ENCODE data around the gene MICU1.

The MICU1 gene

DNA sequence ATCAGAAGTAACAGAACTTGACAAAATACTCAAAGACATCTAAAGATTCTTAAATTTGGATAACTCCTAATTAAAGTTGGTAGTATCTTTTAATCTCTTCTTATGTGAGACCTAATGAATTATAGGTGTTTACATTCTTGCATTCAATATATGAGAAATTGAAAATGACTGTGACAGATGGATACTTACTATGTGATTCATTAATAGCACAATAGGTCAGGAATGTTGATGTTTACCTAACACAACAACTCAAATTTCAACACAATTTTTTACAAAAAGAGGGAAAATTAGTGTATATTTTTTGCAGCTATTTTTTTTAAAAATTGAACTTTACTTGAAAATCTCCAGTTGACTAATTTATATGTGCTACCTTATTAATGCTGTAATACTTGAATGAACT lies 34.3 kb upstream of the MICU1 start:
- ATAC-seq: no peak
- no peak for TF ChIP-seq ZNF8 (CRISPR knock-in tag; IDR thresholded peaks at IDR 0.05)
- no peak for TF ChIP-seq SNAI2 (CRISPR knock-in tag; IDR thresholded peaks at IDR 0.05)
- no peak for TF ChIP-seq GLIS3 (CRISPR knock-in tag; IDR thresholded peaks at IDR 0.05)
- TF ChIP-seq ZFP30 (CRISPR knock-in tag; IDR thresholded peaks at IDR 0.05): no peak
- no peak for TF ChIP-seq RARB (CRISPR knock-in tag; IDR thresholded peaks at IDR 0.05)
- TF ChIP-seq, protein P1, sequence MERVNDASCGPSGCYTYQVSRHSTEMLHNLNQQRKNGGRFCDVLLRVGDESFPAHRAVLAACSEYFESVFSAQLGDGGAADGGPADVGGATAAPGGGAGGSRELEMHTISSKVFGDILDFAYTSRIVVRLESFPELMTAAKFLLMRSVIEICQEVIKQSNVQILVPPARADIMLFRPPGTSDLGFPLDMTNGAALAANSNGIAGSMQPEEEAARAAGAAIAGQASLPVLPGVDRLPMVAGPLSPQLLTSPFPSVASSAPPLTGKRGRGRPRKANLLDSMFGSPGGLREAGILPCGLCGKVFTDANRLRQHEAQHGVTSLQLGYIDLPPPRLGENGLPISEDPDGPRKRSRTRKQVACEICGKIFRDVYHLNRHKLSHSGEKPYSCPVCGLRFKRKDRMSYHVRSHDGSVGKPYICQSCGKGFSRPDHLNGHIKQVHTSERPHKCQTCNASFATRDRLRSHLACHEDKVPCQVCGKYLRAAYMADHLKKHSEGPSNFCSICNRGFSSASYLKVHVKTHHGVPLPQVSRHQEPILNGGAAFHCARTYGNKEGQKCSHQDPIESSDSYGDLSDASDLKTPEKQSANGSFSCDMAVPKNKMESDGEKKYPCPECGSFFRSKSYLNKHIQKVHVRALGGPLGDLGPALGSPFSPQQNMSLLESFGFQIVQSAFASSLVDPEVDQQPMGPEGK (CRISPR knock-in tag; IDR thresholded peaks at IDR 0.05; ENCODE audit: borderline replicate concordance): no peak
- TF ChIP-seq TOX (CRISPR knock-in tag; IDR thresholded peaks at IDR 0.05; ENCODE audit: borderline replicate concordance): no peak
- TF ChIP-seq ISL1 (CRISPR knock-in tag; IDR thresholded peaks at IDR 0.05): no peak
- no peak for TF ChIP-seq PPARA (CRISPR knock-in tag; IDR thresholded peaks at IDR 0.05; ENCODE audit: borderline replicate concordance)
- TF ChIP-seq ZNF565 (CRISPR knock-in tag; conservative IDR thresholded peaks at IDR 0.05; ENCODE audit: low read depth): no peak

GRCh38 chr10:72659694-72660093 lies 33.8 kb upstream of the MICU1 start:
- TF ChIP-seq GLIS3 (CRISPR knock-in tag; IDR thresholded peaks at IDR 0.05) (no peak), ZNF8 (CRISPR knock-in tag; IDR thresholded peaks at IDR 0.05) (no peak), ZNF565 (CRISPR knock-in tag; conservative IDR thresholded peaks at IDR 0.05; ENCODE audit: low read depth) (no peak), ZFP30 (CRISPR knock-in tag; IDR thresholded peaks at IDR 0.05) (no peak), ESRRG (CRISPR knock-in tag; IDR thresholded peaks at IDR 0.05) (no peak), SNAI2 (CRISPR knock-in tag; IDR thresholded peaks at IDR 0.05) (no peak), ZFP3 (CRISPR knock-in tag; IDR thresholded peaks at IDR 0.05) (no peak), ZC3H10 (CRISPR knock-in tag; IDR thresholded peaks at IDR 0.05) (no peak), CSDC2 (CRISPR knock-in tag; IDR thresholded peaks at IDR 0.05) (no peak)
- ATAC-seq: no peak

GRCh38 chr10:72658696-72659400 lies 33.0 kb upstream of the MICU1 start:
- ATAC-seq: no peak
- TF ChIP-seq, protein P1 (CRISPR knock-in tag; IDR thresholded peaks at IDR 0.05; ENCODE audit: borderline replicate concordance): no peak
- TF ChIP-seq ISL1 (CRISPR knock-in tag; IDR thresholded peaks at IDR 0.05) (no peak), ZNF70 (CRISPR knock-in tag; IDR thresholded peaks at IDR 0.05) (no peak)

DNA sequence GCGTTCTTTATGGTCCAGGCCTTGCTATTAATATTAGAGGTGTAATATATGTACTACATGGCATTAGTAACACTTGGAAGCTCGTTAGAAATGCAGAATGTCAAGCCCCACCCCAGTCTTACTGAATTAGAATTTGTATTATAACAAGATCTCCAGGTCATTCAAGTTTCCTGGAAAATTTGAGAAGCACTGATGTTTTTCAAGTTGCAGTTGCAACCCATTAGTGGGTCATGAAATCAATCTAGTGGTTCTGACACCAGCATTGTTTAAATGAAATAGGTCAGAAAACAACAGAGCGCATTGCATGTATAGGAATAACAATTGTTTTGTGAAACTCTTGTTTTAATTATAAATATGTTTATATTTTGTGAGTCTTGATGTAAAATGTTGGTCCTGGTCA lies 28.8 kb upstream of the MICU1 start:
- no peak for ATAC-seq
- TF ChIP-seq OSR1 (CRISPR knock-in tag; IDR thresholded peaks at IDR 0.05) (no peak), PPARA (CRISPR knock-in tag; IDR thresholded peaks at IDR 0.05; ENCODE audit: borderline replicate concordance) (no peak), ZNF565 (CRISPR knock-in tag; conservative IDR thresholded peaks at IDR 0.05; ENCODE audit: low read depth) (no peak), ARNTL (CRISPR knock-in tag; IDR thresholded peaks at IDR 0.05; ENCODE audit: borderline replicate concordance, low read depth) (no peak), ZFP3 (CRISPR knock-in tag; IDR thresholded peaks at IDR 0.05) (no peak)
- TF ChIP-seq, protein P2, sequence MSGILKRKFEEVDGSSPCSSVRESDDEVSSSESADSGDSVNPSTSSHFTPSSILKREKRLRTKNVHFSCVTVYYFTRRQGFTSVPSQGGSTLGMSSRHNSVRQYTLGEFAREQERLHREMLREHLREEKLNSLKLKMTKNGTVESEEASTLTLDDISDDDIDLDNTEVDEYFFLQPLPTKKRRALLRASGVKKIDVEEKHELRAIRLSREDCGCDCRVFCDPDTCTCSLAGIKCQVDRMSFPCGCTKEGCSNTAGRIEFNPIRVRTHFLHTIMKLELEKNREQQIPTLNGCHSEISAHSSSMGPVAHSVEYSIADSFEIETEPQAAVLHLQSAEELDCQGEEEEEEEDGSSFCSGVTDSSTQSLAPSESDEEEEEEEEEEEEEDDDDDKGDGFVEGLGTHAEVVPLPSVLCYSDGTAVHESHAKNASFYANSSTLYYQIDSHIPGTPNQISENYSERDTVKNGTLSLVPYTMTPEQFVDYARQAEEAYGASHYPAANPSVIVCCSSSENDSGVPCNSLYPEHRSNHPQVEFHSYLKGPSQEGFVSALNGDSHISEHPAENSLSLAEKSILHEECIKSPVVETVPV (CRISPR knock-in tag; IDR thresholded peaks at IDR 0.05): no peak
- TF ChIP-seq, protein P1 (CRISPR knock-in tag; IDR thresholded peaks at IDR 0.05; ENCODE audit: borderline replicate concordance): no peak
